Cardiac muscle cell (in vitro differentiated cells and primary cell): ENCODE results near the gene MAN2B2. TPM values are rescaled to one million over a fixed set of nuclear protein-coding genes. Genes with fewer than 3 reads are reported as not detected.

Experiments used
- DNase-seq, 2 donors: peaks; one replicate each; pipeline versions ENCODE4 v3.0.0 to v3.0.0-alpha.2; 2010 to 2017; ENCODE audit warnings: low read depth in 1 of 2, low spot score in 1 of 2
- H3K27ac ChIP-seq: fragments of 200-600 bp; sonication (generic); 2 replicates; pipeline ENCODE4 v1.5.1; 2016
- H3K27me3 ChIP-seq: fragments of 200-600 bp; sonication (generic); 2 replicates; pipeline ENCODE4 v1.6.0; 2016; ENCODE audit warnings: control low read depth
- H3K36me3 ChIP-seq: fragments of 200-600 bp; sonication (generic); 2 replicates; pipeline ENCODE4 v1.5.1; 2016; ENCODE audit warnings: control low read depth
- H3K4me1 ChIP-seq: fragments of 200-600 bp; sonication (generic); 2 replicates; pipeline ENCODE4 v1.8.1; 2017; ENCODE audit warnings: low read depth, mild to moderate bottlenecking, mixed run types
- H3K4me3 ChIP-seq: fragments of 200-600 bp; sonication (generic); 2 replicates; pipeline ENCODE4 v1.5.1; 2016; ENCODE audit warnings: mild to moderate bottlenecking
- H3K9me3 ChIP-seq: fragments of 200-600 bp; sonication (generic); 2 replicates; pipeline ENCODE4 v1.5.1; 2017; ENCODE audit warnings: low read depth, mild to moderate bottlenecking, control low read depth
- CTCF ChIP-seq: IDR thresholded peaks from 2 replicates; pipeline ENCODE4 v1.5.1; 2012; ENCODE audit warnings: low read depth, mild to moderate bottlenecking, low read length
- polyA plus RNA-seq: library from polyadenylated mRNA; unstranded; fragments of >200 nt; fragmentation: Nextera tagmentation; extraction: Ambion mirVana; gene quantifications from 2 replicates; pipeline ENCODE4 v1.2.1, GENCODE V29; 2016
- total RNA-seq: library from RNA; depleted of rRNA; stranded (reverse); fragments of >200 nt; gene quantifications from 2 replicates; pipeline ENCODE4 v1.2.3, GENCODE V29; 2016

The MAN2B2 gene
- total and polyA plus RNA-seq, 2 experiments from 2014 or later, result 5.4 to 8.2 TPM

- H3K27ac ChIP-seq, result no peak overlapping the region
- H3K4me1 ChIP-seq, result no peaks in the 10 kb centered on the region
- H3K36me3 ChIP-seq, result no peaks in the 10 kb centered on the region
- H3K27me3 ChIP-seq, result peaks cover 74% of the 10 kb centered on the region
- TF ChIP-seq CTCF, result no peak
- H3K9me3 ChIP-seq, result no peaks in the 10 kb centered on the region
- no peak overlapping the region for H3K4me3 ChIP-seq
- DNase-seq, result no peak
Measured at GRCh38 chr4:6556263-6556662, 18.7 kb upstream of the MAN2B2 start.

- H3K27ac ChIP-seq, result no peak overlapping the region
- no peak for DNase-seq
- no peaks in the 10 kb centered on the region for H3K9me3 ChIP-seq
- no peaks in the 10 kb centered on the region for H3K36me3 ChIP-seq
- H3K4me1 ChIP-seq, result no peaks in the 10 kb centered on the region
- TF ChIP-seq CTCF, result no peak
- no peak overlapping the region for H3K4me3 ChIP-seq
- H3K27me3 ChIP-seq, result peaks cover 77% of the 10 kb centered on the region
Measured at GRCh38 chr4:6557185-6557584, 17.8 kb upstream of the MAN2B2 start.

- no peak for TF ChIP-seq CTCF
- no peak for DNase-seq
- Histone ChIP-seq H3K4me1 (no peaks in the 10 kb centered on the region), H3K4me3 (no peak overlapping the region), H3K27ac (no peak overlapping the region), H3K9me3 (no peaks in the 10 kb centered on the region), H3K36me3 (no peaks in the 10 kb centered on the region), H3K27me3 (peaks cover 84% of the 10 kb centered on the region)
Measured at GRCh38 chr4:6557856-6558255, 17.1 kb upstream of the MAN2B2 start.

GRCh38 chr4:6560416-6561172, 14.4 kb upstream of the MAN2B2 start:
- no peak for TF ChIP-seq CTCF
- H3K9me3 ChIP-seq, result no peaks in the 10 kb centered on the region

GRCh38 chr4:6561173-6561516, 13.8 kb upstream of the MAN2B2 start:
- H3K27me3 ChIP-seq, result peaks cover 100% of the 10 kb centered on the region
- H3K4me3 ChIP-seq, result no peak overlapping the region
- no peaks in the 10 kb centered on the region for H3K36me3 ChIP-seq
- no peak for TF ChIP-seq CTCF
- H3K27ac ChIP-seq, result no peak overlapping the region
- no peaks in the 10 kb centered on the region for H3K9me3 ChIP-seq
- no peaks in the 10 kb centered on the region for H3K4me1 ChIP-seq
- DNase-seq, result peak in 1 of 2 donors; percentile 15

More at GRCh38 chr4:6560416-6561172, 14.4 kb upstream of the MAN2B2 start:
- Histone ChIP-seq H3K36me3 (no peaks in the 10 kb centered on the region), H3K27ac (no peak overlapping the region), H3K4me3 (no peak overlapping the region), H3K27me3 (peaks cover 100% of the 10 kb centered on the region), H3K4me1 (no peaks in the 10 kb centered on the region)
- DNase-seq, result peak in 1 of 2 donors; percentile 9
